ENCODE data around the gene ARHGEF10L. TPM values are rescaled to one million over a fixed set of nuclear protein-coding genes. Genes with fewer than 3 reads are reported as not detected.

The ARHGEF10L gene
- total RNA-seq, 1 donor from 2014 or later: 3.1 TPM

- DNase-seq (ENCODE audit: low spot score): no peak
- no peaks in the 10 kb centered on the region for H3K4me1 Mint-ChIP-seq (ENCODE audit: unreplicated experiment)
- no peak overlapping the region for H3K4me3 Mint-ChIP-seq (ENCODE audit: unreplicated experiment)
- peaks cover 7% of the 10 kb centered on the region for H3K27me3 Mint-ChIP-seq (ENCODE audit: unreplicated experiment)
- H3K27ac Mint-ChIP-seq (ENCODE audit: unreplicated experiment): no peak overlapping the region
- TF ChIP-seq CTCF (IDR thresholded peaks at IDR 0.05; ENCODE audit: unreplicated experiment): no peak
- H3K9me3 Mint-ChIP-seq (ENCODE audit: unreplicated experiment): no peaks in the 10 kb centered on the region
- H3K36me3 Mint-ChIP-seq (ENCODE audit: low read depth, unreplicated experiment): peaks cover 4% of the 10 kb centered on the region
Measured at GRCh38 chr1:17682400-17682799, 142.9 kb downstream of the ARHGEF10L start.

- H3K4me3 Mint-ChIP-seq (ENCODE audit: unreplicated experiment): no peak overlapping the region
- H3K27me3 Mint-ChIP-seq (ENCODE audit: unreplicated experiment): peaks cover 7% of the 10 kb centered on the region
- no peaks in the 10 kb centered on the region for H3K9me3 Mint-ChIP-seq (ENCODE audit: unreplicated experiment)
Measured at GRCh38 chr1:17683598-17683997, 144.1 kb downstream of the ARHGEF10L start.

GRCh38 chr1:17684810-17685209 is 145.3 kb downstream of the ARHGEF10L start:
- Mint-ChIP-seq H3K9me3 (ENCODE audit: unreplicated experiment) (no peaks in the 10 kb centered on the region), H3K27ac (ENCODE audit: unreplicated experiment) (no peak overlapping the region), H3K36me3 (ENCODE audit: low read depth, unreplicated experiment) (peaks cover 4% of the 10 kb centered on the region), H3K4me3 (ENCODE audit: unreplicated experiment) (no peak overlapping the region), H3K4me1 (ENCODE audit: unreplicated experiment) (peaks cover 3% of the 10 kb centered on the region), H3K27me3 (ENCODE audit: unreplicated experiment) (peaks cover 11% of the 10 kb centered on the region)
- TF ChIP-seq CTCF (IDR thresholded peaks at IDR 0.05; ENCODE audit: unreplicated experiment): no peak
- no peak for DNase-seq (ENCODE audit: low spot score)

More at GRCh38 chr1:17683598-17683997, 144.1 kb downstream of the ARHGEF10L start:
- peaks cover 4% of the 10 kb centered on the region for H3K36me3 Mint-ChIP-seq (ENCODE audit: low read depth, unreplicated experiment)
- H3K4me1 Mint-ChIP-seq (ENCODE audit: unreplicated experiment): no peaks in the 10 kb centered on the region
- TF ChIP-seq CTCF (IDR thresholded peaks at IDR 0.05; ENCODE audit: unreplicated experiment): no peak
- no peak for DNase-seq (ENCODE audit: low spot score)
- no peak overlapping the region for H3K27ac Mint-ChIP-seq (ENCODE audit: unreplicated experiment)

GRCh38 chr1:17686258-17686657 is 146.8 kb downstream of the ARHGEF10L start:
- Mint-ChIP-seq H3K36me3 (ENCODE audit: low read depth, unreplicated experiment) (peaks cover 4% of the 10 kb centered on the region), H3K4me1 (ENCODE audit: unreplicated experiment) (peaks cover 3% of the 10 kb centered on the region), H3K27ac (ENCODE audit: unreplicated experiment) (no peak overlapping the region), H3K4me3 (ENCODE audit: unreplicated experiment) (no peak overlapping the region), H3K27me3 (ENCODE audit: unreplicated experiment) (peaks cover 13% of the 10 kb centered on the region), H3K9me3 (ENCODE audit: unreplicated experiment) (no peaks in the 10 kb centered on the region)
- no peak for TF ChIP-seq CTCF (IDR thresholded peaks at IDR 0.05; ENCODE audit: unreplicated experiment)
- DNase-seq (ENCODE audit: low spot score): no peak

- no peak for DNase-seq (ENCODE audit: low spot score)
- Mint-ChIP-seq H3K27ac (ENCODE audit: unreplicated experiment) (no peak overlapping the region), H3K9me3 (ENCODE audit: unreplicated experiment) (no peaks in the 10 kb centered on the region), H3K4me1 (ENCODE audit: unreplicated experiment) (peaks cover 3% of the 10 kb centered on the region), H3K36me3 (ENCODE audit: low read depth, unreplicated experiment) (peaks cover 4% of the 10 kb centered on the region), H3K4me3 (ENCODE audit: unreplicated experiment) (no peak overlapping the region), H3K27me3 (ENCODE audit: unreplicated experiment) (peaks cover 12% of the 10 kb centered on the region)
- TF ChIP-seq CTCF (IDR thresholded peaks at IDR 0.05; ENCODE audit: unreplicated experiment): no peak
Measured at GRCh38 chr1:17687145-17687544, 147.6 kb downstream of the ARHGEF10L start.
